ENCODE data around the gene FLT3LG. TPM values are rescaled to one million over a fixed set of nuclear protein-coding genes. Genes with fewer than 3 reads are reported as not detected.

The FLT3LG gene
- total RNA-seq, 1 donor from 2014 or later: 65.4 TPM

DNA sequence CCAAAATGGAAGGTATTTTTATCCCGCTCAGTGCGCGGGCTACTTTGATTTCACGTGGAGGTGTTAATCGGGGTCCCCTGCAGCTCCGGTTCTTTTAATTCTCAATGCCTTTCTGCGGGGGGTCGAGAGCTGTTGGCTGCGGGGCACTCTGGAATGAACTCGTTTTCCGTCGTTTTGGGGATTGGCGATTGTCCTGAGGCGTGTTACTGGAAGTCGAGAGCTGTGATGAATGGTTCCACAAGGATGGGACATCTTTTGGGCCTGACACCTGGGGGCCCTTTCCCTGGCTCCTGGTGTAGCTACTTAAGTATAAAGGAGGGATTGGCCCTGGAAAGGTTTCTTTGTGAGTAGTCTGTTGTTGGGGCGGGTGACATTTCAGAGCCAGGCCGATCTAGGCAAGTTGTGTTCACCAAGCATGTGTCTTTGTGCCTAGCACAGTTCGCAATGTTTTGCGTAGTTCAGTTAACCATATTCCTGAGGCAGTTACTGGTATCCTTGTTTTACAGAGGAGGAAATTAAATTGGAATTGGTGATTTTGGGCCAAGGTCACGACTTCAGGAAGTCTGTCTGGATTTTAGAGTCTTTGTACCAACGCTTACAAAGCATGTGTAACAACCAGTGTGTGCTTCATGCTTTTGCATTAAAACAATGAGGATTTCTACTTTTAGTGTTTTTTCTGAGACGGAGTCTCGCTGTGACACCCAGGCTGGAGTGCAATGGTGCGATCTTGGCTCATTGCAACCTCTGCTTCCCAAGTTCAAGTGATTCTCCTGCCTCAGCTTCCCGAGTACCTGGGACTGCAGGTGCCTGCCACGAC lies 14.2 kb downstream of the FLT3LG start:
- intact Hi-C loops (cut with micrococcal nuclease): no loop called here
- H3K36me3 Mint-ChIP-seq (ENCODE audit: low read depth): peaks cover 66% of the 10 kb centered on the region
- peak overlapping the region; percentile 94 for H3K27ac Mint-ChIP-seq
- no peaks in the 10 kb centered on the region for H3K9me3 Mint-ChIP-seq
- no peak for DNase-seq (ENCODE audit: low spot score)
- peak overlapping the region; percentile 98 for H3K4me3 Mint-ChIP-seq
- H3K4me1 Mint-ChIP-seq (ENCODE audit: low read depth): peaks cover 34% of the 10 kb centered on the region
- H3K27me3 Mint-ChIP-seq (ENCODE audit: insufficient read depth): peaks cover 4% of the 10 kb centered on the region

DNA sequence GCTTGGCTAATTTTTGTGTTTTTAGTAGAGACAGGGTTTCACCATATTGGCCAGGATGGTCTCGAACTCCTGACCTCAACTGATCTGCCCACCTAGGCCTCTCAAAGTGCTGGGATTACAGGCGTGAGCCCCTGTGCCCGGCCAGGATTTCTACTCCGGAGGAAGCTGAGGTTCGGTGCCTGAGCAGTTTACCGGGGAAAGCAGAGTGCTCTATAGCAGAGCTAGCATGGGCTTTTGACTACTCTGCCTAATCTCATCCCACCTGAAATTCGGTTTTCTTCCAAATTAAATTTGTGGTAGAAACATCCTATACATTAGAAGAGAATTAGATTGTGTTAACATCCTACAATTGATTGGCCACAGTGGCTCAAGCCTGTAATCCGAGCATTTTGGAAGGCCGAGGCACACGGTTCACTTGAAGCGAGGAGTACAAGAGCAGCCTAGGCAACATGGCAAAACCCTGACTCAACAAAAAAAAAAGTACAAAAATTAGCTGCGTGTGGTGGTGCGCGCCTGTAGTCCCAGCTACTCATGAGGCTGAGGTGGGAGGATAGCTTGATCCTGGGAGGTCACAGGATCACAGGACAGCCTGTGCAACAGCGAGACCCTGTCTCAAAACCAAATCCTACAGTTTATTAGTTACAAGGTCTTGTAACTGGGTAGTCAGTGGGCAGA lies 15.0 kb downstream of the FLT3LG start:
- H3K4me3 Mint-ChIP-seq: peak overlapping the region; percentile 98
- peaks cover 4% of the 10 kb centered on the region for H3K27me3 Mint-ChIP-seq (ENCODE audit: insufficient read depth)
- intact Hi-C loops (cut with micrococcal nuclease): no loop called here
- H3K36me3 Mint-ChIP-seq (ENCODE audit: low read depth): peaks cover 66% of the 10 kb centered on the region
- H3K27ac Mint-ChIP-seq: peak overlapping the region; percentile 94
- H3K4me1 Mint-ChIP-seq (ENCODE audit: low read depth): peaks cover 34% of the 10 kb centered on the region
- no peaks in the 10 kb centered on the region for H3K9me3 Mint-ChIP-seq
- DNase-seq (ENCODE audit: low spot score): no peak

DNA sequence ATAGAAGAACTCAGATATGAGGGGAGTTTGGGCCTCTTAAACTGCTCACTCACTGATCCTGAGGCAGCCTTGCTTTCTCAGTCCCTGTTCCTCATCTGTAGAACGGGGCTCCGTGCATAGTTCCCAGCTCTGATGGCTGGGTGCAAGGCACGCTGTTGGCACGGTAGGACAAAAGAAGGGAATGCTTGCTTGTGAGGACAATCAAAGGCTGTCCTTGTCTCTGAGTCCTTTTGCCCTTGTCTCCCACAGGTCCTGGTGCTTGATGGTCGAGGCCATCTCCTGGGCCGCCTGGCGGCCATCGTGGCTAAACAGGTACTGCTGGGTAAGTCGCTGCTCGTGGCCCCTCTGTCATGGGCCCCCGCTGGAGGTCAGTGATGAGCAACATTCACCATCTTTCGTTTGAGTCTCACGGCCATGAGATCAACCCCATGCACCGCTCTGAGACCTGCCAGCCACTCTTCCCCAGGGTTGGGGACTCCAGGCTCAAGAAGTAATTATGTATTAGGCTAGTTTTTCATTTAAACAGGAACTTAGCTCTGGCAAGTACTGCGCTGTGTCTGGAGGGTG lies 15.7 kb downstream of the FLT3LG start:
- Mint-ChIP-seq H3K27ac (peak overlapping the region; percentile 94), H3K36me3 (ENCODE audit: low read depth) (peaks cover 66% of the 10 kb centered on the region), H3K27me3 (ENCODE audit: insufficient read depth) (peaks cover 4% of the 10 kb centered on the region), H3K9me3 (no peaks in the 10 kb centered on the region), H3K4me1 (ENCODE audit: low read depth) (peaks cover 34% of the 10 kb centered on the region), H3K4me3 (peak overlapping the region; percentile 98)
- intact Hi-C loops (cut with micrococcal nuclease): no loop called here
- DNase-seq (ENCODE audit: low spot score): no peak

DNA sequence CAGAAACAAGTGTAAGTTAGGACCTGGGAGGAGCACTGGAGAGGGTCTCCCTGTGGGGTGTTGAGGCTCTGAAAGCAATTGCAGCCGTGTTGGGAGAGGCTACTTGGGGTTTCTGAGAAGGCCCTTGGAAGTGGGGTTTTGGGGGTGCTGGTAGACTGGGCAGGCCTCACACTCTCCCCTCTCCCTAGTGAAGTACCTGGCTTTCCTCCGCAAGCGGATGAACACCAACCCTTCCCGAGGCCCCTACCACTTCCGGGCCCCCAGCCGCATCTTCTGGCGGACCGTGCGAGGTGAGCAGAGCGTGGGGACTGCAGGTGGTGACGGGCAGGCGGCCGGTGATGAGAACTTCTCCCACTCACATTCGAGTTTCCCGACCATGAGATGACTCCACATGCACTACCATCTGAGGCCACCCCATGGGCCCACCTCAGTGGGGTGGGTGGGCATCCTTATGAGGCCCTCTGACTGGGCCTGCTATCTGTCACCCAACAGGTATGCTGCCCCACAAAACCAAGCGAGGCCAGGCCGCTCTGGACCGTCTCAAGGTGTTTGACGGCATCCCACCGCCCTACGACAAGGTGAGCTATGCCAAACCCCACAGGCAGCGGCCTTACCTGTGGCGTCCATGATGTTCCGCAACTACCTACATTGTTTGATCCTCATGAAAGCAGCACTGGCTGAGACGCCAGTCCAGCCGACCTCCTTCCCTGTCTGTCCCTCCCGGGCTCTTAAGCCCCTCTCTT lies 16.4 kb downstream of the FLT3LG start:
- Mint-ChIP-seq H3K4me1 (ENCODE audit: low read depth) (peaks cover 38% of the 10 kb centered on the region), H3K27me3 (ENCODE audit: insufficient read depth) (peaks cover 4% of the 10 kb centered on the region), H3K27ac (peak overlapping the region; percentile 94), H3K9me3 (no peaks in the 10 kb centered on the region), H3K36me3 (ENCODE audit: low read depth) (peaks cover 66% of the 10 kb centered on the region), H3K4me3 (peak overlapping the region; percentile 98)
- intact Hi-C loops (cut with micrococcal nuclease): no loop called here
- no peak for DNase-seq (ENCODE audit: low spot score)

DNA sequence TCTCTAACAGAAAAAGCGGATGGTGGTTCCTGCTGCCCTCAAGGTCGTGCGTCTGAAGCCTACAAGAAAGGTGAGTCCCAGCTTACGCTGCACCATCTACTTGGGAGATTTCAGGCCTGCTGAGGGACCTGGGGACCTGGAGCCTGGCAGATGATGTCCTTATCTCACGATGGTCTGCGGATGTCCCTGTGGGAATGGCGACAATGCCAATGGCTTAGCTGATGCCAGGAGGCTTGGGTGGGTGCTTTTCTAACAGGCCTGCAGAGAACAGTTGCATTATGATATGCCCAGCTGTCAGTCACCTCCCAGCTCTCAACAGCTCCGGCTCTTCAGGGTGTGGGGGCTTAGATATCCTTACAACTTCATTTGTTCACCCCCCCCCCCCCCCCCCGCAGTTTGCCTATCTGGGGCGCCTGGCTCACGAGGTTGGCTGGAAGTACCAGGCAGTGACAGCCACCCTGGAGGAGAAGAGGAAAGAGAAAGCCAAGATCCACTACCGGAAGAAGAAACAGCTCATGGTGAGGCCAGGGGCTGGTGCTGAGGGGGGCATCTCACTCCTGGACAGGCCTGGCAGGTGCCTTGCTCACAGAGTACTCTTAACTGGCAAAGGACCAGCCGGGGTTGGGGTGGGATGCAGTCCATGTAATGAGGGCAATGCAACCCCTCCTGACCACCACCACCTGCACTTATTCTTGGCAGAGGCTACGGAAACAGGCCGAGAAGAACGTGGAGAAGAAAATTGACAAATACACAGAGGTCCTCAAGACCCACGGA lies 17.2 kb downstream of the FLT3LG start:
- peak overlapping the region; percentile 76 for H3K27ac Mint-ChIP-seq
- intact Hi-C loops (cut with micrococcal nuclease): no loop called here
- DNase-seq (ENCODE audit: low spot score): no peak
- H3K4me1 Mint-ChIP-seq (ENCODE audit: low read depth): peaks cover 36% of the 10 kb centered on the region
- no peaks in the 10 kb centered on the region for H3K9me3 Mint-ChIP-seq
- H3K36me3 Mint-ChIP-seq (ENCODE audit: low read depth): peaks cover 59% of the 10 kb centered on the region
- H3K27me3 Mint-ChIP-seq (ENCODE audit: insufficient read depth): peaks cover 4% of the 10 kb centered on the region
- H3K4me3 Mint-ChIP-seq: peak overlapping the region; percentile 98

DNA sequence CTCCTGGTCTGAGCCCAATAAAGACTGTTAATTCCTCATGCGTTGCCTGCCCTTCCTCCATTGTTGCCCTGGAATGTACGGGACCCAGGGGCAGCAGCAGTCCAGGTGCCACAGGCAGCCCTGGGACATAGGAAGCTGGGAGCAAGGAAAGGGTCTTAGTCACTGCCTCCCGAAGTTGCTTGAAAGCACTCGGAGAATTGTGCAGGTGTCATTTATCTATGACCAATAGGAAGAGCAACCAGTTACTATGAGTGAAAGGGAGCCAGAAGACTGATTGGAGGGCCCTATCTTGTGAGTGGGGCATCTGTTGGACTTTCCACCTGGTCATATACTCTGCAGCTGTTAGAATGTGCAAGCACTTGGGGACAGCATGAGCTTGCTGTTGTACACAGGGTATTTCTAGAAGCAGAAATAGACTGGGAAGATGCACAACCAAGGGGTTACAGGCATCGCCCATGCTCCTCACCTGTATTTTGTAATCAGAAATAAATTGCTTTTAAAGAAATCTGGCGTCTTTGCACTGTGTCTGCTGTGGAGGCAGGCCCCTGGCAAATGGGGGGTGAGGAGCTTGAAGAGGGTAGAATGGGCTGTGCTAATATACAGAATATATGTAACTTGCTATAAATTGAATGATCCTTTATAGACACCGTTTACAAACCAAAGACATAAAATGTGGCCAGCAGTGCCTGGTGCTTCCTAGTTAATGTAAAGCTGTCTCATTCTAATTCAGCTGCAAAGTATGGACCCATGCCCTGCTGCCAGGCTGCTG lies 18.0 kb downstream of the FLT3LG start:
- Mint-ChIP-seq H3K36me3 (ENCODE audit: low read depth) (peaks cover 63% of the 10 kb centered on the region), H3K27me3 (ENCODE audit: insufficient read depth) (peaks cover 4% of the 10 kb centered on the region), H3K4me3 (no peak overlapping the region), H3K27ac (peak overlapping the region; percentile 61), H3K4me1 (ENCODE audit: low read depth) (peaks cover 34% of the 10 kb centered on the region), H3K9me3 (no peaks in the 10 kb centered on the region)
- no peak for DNase-seq (ENCODE audit: low spot score)
- intact Hi-C loops (cut with micrococcal nuclease): no loop called here

DNA sequence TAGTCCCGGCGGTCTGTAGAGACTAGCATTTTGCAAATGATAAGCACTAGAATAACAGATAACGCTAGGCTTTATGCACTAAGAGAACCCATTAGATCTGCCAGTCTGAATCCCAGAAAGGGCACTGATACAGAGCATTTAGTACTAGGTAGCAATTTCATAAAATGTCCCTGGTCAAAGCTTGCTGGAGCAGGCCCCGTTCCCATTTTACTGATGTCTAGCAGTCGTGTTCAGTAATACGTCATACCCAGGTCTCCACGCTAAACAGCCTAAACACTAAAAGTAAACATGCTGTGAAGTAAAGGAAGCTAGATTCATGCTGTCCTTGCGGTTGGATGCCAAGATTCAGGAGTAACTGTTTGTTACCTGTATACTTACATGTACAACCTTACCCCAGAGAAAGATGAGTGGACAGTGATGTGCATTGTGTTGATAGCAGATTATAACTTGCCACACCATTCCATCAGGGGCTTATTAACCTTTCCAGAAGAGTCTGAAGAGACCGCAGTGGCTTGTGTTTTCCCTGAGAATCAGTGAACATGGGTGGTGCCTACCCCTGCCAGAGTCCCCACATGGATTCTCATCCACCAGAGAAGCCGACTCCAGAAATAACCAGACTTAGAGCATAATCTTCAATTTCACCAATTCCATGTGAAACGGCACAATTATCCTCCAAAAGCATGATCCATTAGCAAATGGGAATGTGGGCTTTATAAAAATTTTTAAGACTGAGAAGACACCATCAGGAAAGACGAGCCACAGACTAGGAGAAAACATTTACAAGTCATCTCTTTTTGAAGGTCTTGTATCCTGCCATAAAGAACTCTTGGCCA lies 18.8 kb downstream of the FLT3LG start:
- DNase-seq (ENCODE audit: low spot score): no peak
- H3K27ac Mint-ChIP-seq: peak overlapping the region; percentile 68
- no peaks in the 10 kb centered on the region for H3K27me3 Mint-ChIP-seq (ENCODE audit: insufficient read depth)
- H3K9me3 Mint-ChIP-seq: no peaks in the 10 kb centered on the region
- intact Hi-C loops (cut with micrococcal nuclease): no loop called here
- H3K4me1 Mint-ChIP-seq (ENCODE audit: low read depth): peaks cover 35% of the 10 kb centered on the region
- peaks cover 65% of the 10 kb centered on the region for H3K36me3 Mint-ChIP-seq (ENCODE audit: low read depth)
- peak overlapping the region; percentile 33 for H3K4me3 Mint-ChIP-seq

DNA sequence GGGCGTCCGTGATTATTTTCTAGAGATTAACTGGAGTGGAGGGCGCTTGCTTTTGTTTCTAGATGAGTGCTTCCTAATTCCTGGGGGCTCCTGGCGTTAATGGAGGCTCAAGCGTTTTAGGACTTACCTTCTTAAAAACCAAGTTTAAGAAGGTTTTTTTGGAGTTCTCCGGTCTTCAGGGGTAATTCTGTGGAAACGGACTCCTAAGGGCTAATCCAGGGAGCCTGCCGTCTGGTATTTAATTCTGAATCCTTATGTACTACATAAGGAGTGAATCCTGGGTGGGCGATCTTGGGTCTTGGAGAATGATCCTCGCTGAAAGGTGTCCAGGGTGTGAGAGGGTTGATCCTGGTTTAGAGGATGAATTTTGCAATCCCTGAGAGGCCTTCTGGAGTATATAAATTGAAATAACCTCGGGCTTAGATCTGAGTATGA lies 22.6 kb downstream of the FLT3LG start:
- no peak for DNase-seq (ENCODE audit: low spot score)
- peaks cover 58% of the 10 kb centered on the region for H3K36me3 Mint-ChIP-seq (ENCODE audit: low read depth)
- H3K4me3 Mint-ChIP-seq: peak overlapping the region; percentile 91
- H3K9me3 Mint-ChIP-seq: no peaks in the 10 kb centered on the region
- intact Hi-C loops (cut with micrococcal nuclease): loop anchor here (1.0 to 5.0 kb wide), 9 partner anchors 9 to 624 kb away; partner anchors contain the start of genes AKT1S1, ALDH16A1, FUZ and PPP1R15A
- H3K4me1 Mint-ChIP-seq (ENCODE audit: low read depth): peaks cover 59% of the 10 kb centered on the region
- H3K27me3 Mint-ChIP-seq (ENCODE audit: insufficient read depth): no peaks in the 10 kb centered on the region
- peak overlapping the region; percentile 94 for H3K27ac Mint-ChIP-seq

DNA sequence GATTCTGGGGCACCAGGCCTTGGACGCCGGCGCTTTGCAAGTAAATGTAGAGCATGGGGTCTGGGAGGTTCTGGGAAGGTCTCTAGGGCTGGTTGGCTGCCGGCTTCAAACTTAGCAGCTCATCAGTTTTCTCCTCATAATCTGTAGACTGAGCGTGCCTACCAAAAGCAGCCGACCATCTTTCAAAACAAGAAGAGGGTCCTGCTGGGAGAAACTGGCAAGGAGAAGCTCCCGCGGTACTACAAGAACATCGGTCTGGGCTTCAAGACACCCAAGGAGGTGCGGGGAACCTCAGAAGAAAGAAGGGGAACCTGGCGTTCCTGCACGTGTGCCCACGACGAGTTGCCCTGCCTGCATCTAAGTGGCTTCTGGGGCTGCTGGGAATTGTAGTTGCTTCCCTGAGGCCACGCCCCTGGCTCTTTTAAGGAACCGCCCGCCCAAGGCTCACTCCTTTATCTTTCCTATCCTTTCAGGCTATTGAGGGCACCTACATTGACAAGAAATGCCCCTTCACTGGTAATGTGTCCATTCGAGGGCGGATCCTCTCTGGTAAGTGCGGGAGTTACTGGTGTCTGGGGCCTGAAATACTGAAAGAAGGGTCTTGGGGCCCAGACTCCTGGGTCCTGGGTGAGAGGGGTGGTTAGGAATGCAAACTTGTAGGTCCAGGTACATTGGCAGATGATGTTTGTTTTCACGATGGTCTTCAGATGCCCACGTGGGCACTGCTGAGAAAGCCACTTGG lies 23.2 kb downstream of the FLT3LG start:
- peak overlapping the region; percentile 94 for H3K27ac Mint-ChIP-seq
- peaks cover 64% of the 10 kb centered on the region for H3K4me1 Mint-ChIP-seq (ENCODE audit: low read depth)
- no peaks in the 10 kb centered on the region for H3K9me3 Mint-ChIP-seq
- no peaks in the 10 kb centered on the region for H3K27me3 Mint-ChIP-seq (ENCODE audit: insufficient read depth)
- peak; percentile 65 for DNase-seq (ENCODE audit: low spot score)
- peak overlapping the region; percentile 91 for H3K4me3 Mint-ChIP-seq
- intact Hi-C loops (cut with micrococcal nuclease): loop anchor here (2.0 to 5.0 kb wide), 3 partner anchors 54 to 625 kb away; partner anchors contain the start of genes FUZ and PPP1R15A
- peaks cover 52% of the 10 kb centered on the region for H3K36me3 Mint-ChIP-seq (ENCODE audit: low read depth)

DNA sequence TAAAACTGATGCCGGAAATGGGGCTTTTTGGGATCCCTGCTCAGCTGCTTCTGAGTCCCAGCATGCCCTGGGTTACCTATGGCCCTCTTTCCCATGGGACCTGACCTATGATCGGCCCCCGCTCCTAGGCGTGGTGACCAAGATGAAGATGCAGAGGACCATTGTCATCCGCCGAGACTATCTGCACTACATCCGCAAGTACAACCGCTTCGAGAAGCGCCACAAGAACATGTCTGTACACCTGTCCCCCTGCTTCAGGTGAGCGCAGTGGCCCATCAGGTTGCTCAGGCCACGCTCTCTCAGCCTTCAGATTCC lies 23.7 kb downstream of the FLT3LG start:
- H3K36me3 Mint-ChIP-seq (ENCODE audit: low read depth): peaks cover 46% of the 10 kb centered on the region
- no peak for DNase-seq (ENCODE audit: low spot score)
- H3K27ac Mint-ChIP-seq: peak overlapping the region; percentile 94
- peak overlapping the region; percentile 91 for H3K4me3 Mint-ChIP-seq
- H3K27me3 Mint-ChIP-seq (ENCODE audit: insufficient read depth): no peaks in the 10 kb centered on the region
- no peaks in the 10 kb centered on the region for H3K9me3 Mint-ChIP-seq
- peaks cover 64% of the 10 kb centered on the region for H3K4me1 Mint-ChIP-seq (ENCODE audit: low read depth)
- intact Hi-C loops (cut with micrococcal nuclease): loop anchor here (2.0 to 5.0 kb wide), 3 partner anchors 55 to 625 kb away; partner anchors contain the start of genes FUZ and PPP1R15A

Measured in activated T-helper 1 cell treated with anti-CD3 and anti-CD28 coated beads, Interleukin-12 subunit alpha, Interleukin-12 subunit beta, Interleukin-2, Interleukin-4 antibody, amounts not matched to agents 30 ng/mL and 10 ng/mL and 1 ng/mL, durations not matched to agents 14 hours and 24 hours and 36 hours (primary cell).